Loucy (cell line): ENCODE data around the gene TM4SF1.
A peak's percentile ranks its signal among the peaks of the same experiment; 100 is the strongest.

ENCODE experiments used
- H2AFZ ChIP-seq: fragments of 200-600 bp; sonication (generic); 2 replicates; pipeline ENCODE4 v1.6.0; 2016; ENCODE audit warnings: antibody characterized with exemption, mild to moderate bottlenecking, low read length, moderate library complexity
- H3F3A ChIP-seq: fragments of 200-600 bp; 2 replicates; pipeline ENCODE4 v1.6.0; 2016; ENCODE audit warnings: antibody characterized with exemption, low read depth, mild to moderate bottlenecking
- H3K27me3 ChIP-seq: fragments of 200-600 bp; sonication (generic); 2 replicates; pipeline ENCODE4 v1.6.1; 2014; ENCODE audit warnings: low read length, mild to moderate bottlenecking; ENCODE audit not compliant: insufficient read depth, poor library complexity, severe bottlenecking
- H3K36me3 ChIP-seq: fragments of 200-600 bp; sonication (generic); 2 replicates; pipeline ENCODE4 v1.6.1; 2016; ENCODE audit warnings: low read length; ENCODE audit not compliant: insufficient read depth
- H3K4me1 ChIP-seq: fragments of 200-600 bp; sonication (generic); 2 replicates; pipeline ENCODE4 v1.5.1; 2014; ENCODE audit warnings: low read length, mild to moderate bottlenecking; ENCODE audit not compliant: insufficient read depth, poor library complexity, severe bottlenecking
- H3K4me2 ChIP-seq: fragments of 200-600 bp; sonication (generic); 2 replicates; pipeline ENCODE4 v1.6.0; 2014; ENCODE audit warnings: antibody characterized with exemption, low read length, low read depth, mild to moderate bottlenecking; ENCODE audit not compliant: poor library complexity, severe bottlenecking
- H3K4me3 ChIP-seq: fragments of 200-600 bp; sonication (generic); 2 replicates; pipeline ENCODE4 v1.5.1; 2014; ENCODE audit warnings: low read length, mild to moderate bottlenecking, mixed read lengths; ENCODE audit not compliant: poor library complexity, severe bottlenecking
- H3K79me2 ChIP-seq: fragments of 200-600 bp; sonication (generic); 2 replicates; pipeline ENCODE4 v1.6.1; 2014; ENCODE audit warnings: low read length; ENCODE audit not compliant: insufficient read depth
- H3K9ac ChIP-seq: fragments of 200-600 bp; sonication (generic); 2 replicates; pipeline ENCODE4 v1.6.0; 2014; ENCODE audit warnings: mild to moderate bottlenecking, low read depth, low read length, moderate library complexity; ENCODE audit not compliant: poor library complexity, severe bottlenecking
- H3K9me2 ChIP-seq: fragments of 200-600 bp; sonication (generic); replicated peaks from 2 replicates; pipeline ENCODE4 v1.6.1; 2016; ENCODE audit warnings: low read depth, low read length, mixed read lengths
- H3K9me3 ChIP-seq: fragments of 200-600 bp; sonication (generic); 2 replicates; pipeline ENCODE4 v1.6.1; 2014; ENCODE audit warnings: mild to moderate bottlenecking, antibody characterized with exemption, low read length, low read depth; ENCODE audit not compliant: insufficient read depth
- H4K20me1 ChIP-seq: fragments of 200-600 bp; sonication (generic); 2 replicates; pipeline ENCODE4 v1.6.0; 2014; ENCODE audit warnings: antibody characterized with exemption, low read length, mild to moderate bottlenecking; ENCODE audit not compliant: insufficient read depth, poor library complexity, severe bottlenecking
- CTCF ChIP-seq: fragments of 200-600 bp; sonication (generic); conservative IDR thresholded peaks from 2 replicates; pipeline ENCODE4 v1.5.1; 2014; ENCODE audit warnings: mild to moderate bottlenecking, antibody characterized with exemption, low read length
- EZH2phosphoT487 ChIP-seq: fragments of 200-600 bp; IDR thresholded peaks from 2 replicates; pipeline ENCODE4 v1.6.1; 2018; ENCODE audit warnings: antibody characterized with exemption, mild to moderate bottlenecking, moderate library complexity, borderline replicate concordance

TM4SF1 gene

GRCh38 chr3:149352556-149352955, 24.9 kb downstream of the TM4SF1 start:
- Histone ChIP-seq H3K79me2 (no peaks in the 10 kb centered on the region), H3K4me2 (no peak overlapping the region), H2AFZ (peak overlapping the region; percentile 72), H3K4me3 (no peak overlapping the region), H3K9me2 (no peaks in the 10 kb centered on the region), H3K36me3 (no peaks in the 10 kb centered on the region), H3K9me3 (no peaks in the 10 kb centered on the region), H4K20me1 (no peaks in the 10 kb centered on the region), H3K4me1 (no peaks in the 10 kb centered on the region), H3K9ac (no peak overlapping the region), H3K27me3 (no peaks in the 10 kb centered on the region), H3F3A (no peaks in the 10 kb centered on the region)
- TF ChIP-seq CTCF (peak; percentile 82), EZH2phosphoT487 (no peak)

- Histone ChIP-seq H3F3A (no peaks in the 10 kb centered on the region), H3K4me2 (no peak overlapping the region), H3K27me3 (no peaks in the 10 kb centered on the region), H3K36me3 (no peaks in the 10 kb centered on the region), H4K20me1 (no peaks in the 10 kb centered on the region), H3K79me2 (no peaks in the 10 kb centered on the region), H3K4me3 (no peak overlapping the region), H3K9me3 (no peaks in the 10 kb centered on the region), H3K9me2 (no peaks in the 10 kb centered on the region), H2AFZ (no peak overlapping the region), H3K4me1 (peaks cover 24% of the 10 kb centered on the region), H3K9ac (no peak overlapping the region)
- TF ChIP-seq CTCF (peak; percentile 39), EZH2phosphoT487 (no peak)
Measured at GRCh38 chr3:149343951-149344350, 33.5 kb downstream of the TM4SF1 start.

GRCh38 chr3:149342413-149343380, 34.8 kb downstream of the TM4SF1 start:
- Histone ChIP-seq H3F3A (0 out of 2 replicates have a peak, but pooled peaks cover 3% of the 10 kb centered on the region), H3K79me2 (no peaks in the 10 kb centered on the region), H3K4me3 (no peak overlapping the region), H4K20me1 (no peaks in the 10 kb centered on the region), H3K4me1 (peaks cover 24% of the 10 kb centered on the region), H3K4me2 (peak overlapping the region; percentile 7), H3K9ac (no peak overlapping the region), H2AFZ (peak overlapping the region; percentile 28; the same call in 1 of the 2 replicates), H3K36me3 (no peaks in the 10 kb centered on the region), H3K27me3 (no peaks in the 10 kb centered on the region), H3K9me2 (no peaks in the 10 kb centered on the region), H3K9me3 (no peaks in the 10 kb centered on the region)
- TF ChIP-seq CTCF, result no peak
- TF ChIP-seq EZH2phosphoT487, result no peak
